Left ventricle myocardium superior (tissue), 1 donor: Measurements from ENCODE around the gene DIO2. TPM values are rescaled to one million over a fixed set of nuclear protein-coding genes. Genes with fewer than 3 reads are reported as not detected.

Experiments used
- ATAC-seq: fragments of 200-7000 bp; cut with Tn5 transposase; one replicate; pipeline ENCODE4 v1.9.1; 2020; ENCODE audit warnings: mild to moderate bottlenecking, moderate library complexity
- DNase-seq: peaks from one replicate; pipeline ENCODE4 v3.0.0-alpha.2; 2020
- intact Hi-C: fragments of 100-400 bp; cut with micrococcal nuclease; formaldehyde crosslinking; loops from one replicate; pipeline ENCODE4 v1.11.0; 2022
- long read RNA-seq: library from polyadenylated mRNA; unstranded; transcript quantifications from one replicate; pipeline ENCODE4 v2.0.0, GENCODE V29; 2021
- total RNA-seq: library from RNA; stranded (reverse); fragmentation: NEBNext Ultra II Directional; extraction: Animal tissue kit (Norgen Biotek cat#: 25700); gene quantifications from one replicate; pipeline ENCODE4 v1.2.1, GENCODE V29; 2021
- donor health status: DM: no; HTN: yes; CAD: no; lungs with severe emphysema.

DIO2 gene
- 7.2 TPM for total RNA-seq
- long read RNA-seq, full-length matches to known transcripts, result 1 of 3 reads
- long read RNA-seq, partial matches to known transcripts, result 0 of 3 reads
- long read RNA-seq, other reads (novel, unspliced or antisense), result 2 of 3 reads

DNA sequence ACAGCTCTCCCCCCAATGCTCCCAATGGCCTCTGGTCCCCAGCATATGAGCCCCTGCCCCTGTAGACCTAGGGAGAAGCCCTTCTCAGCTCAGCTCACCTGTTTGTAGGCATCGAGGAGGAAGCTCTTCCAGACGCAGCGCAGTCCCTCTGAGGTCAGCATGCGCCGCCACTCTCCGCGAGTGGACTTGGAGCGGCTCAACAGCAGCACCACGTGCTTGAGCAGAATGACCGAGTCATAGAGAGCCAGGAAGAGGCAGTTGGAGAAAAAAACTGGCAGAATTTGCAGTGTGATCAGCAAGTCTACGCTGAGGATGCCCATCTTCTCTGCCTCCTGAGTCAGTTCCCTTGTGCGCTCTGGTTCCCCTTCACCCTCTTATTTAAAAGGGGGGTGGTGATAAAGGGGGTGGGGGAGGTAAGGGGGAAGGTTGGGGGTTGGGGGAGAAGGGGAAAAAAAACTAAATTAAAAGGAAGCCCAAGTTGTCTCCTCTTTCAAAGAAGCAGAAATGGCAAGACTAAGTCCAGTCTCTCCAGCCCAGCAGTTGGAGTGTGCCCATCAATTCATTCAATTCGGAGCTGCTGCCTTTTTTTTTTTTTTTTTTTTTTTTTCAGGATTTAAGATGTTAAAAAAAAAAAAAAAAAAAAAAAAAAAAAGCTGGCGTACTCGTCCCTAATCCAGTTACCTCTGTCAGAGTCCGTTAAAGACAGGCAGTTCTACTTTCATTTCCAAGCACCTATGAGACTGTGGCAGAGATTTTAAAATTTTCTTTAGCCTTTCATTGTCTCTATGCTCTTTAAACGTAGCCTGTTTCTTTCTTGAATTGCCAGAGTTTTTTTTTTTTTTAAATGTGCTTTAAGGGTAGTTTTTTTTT lies at the start of gene DIO2:
Gene DIO2 (minus strand): TSS at position 352 of the 870 bp plus-strand sequence. CDS start 32 bp downstream, at position 320.
- DNase-seq, result peak; percentile 77
- ATAC-seq, result peak; percentile 84
- intact Hi-C loops, result no loop called here

DNA sequence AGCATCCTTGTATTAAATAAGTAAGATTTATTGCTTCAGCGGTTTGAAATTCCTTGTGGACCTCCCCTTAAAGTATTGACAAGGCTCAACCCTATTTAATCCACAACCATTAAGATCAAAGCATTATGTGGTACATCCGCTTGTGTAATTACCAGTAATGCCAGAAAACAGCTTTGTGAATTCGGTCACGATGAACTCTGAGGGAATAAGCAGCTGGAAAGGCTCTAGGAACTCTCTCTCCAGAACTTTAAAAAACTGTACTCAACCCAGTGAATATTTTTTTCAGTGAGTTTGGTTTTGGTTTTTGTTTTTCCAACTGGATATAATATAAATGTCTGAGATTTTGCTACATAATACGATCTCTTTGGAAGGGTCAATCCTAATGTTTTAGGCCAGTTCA lies 49.3 kb upstream of the DIO2 start:
- no peak for DNase-seq
- ATAC-seq, result peak; percentile 86
- intact Hi-C loops, result no loop called here

DNA sequence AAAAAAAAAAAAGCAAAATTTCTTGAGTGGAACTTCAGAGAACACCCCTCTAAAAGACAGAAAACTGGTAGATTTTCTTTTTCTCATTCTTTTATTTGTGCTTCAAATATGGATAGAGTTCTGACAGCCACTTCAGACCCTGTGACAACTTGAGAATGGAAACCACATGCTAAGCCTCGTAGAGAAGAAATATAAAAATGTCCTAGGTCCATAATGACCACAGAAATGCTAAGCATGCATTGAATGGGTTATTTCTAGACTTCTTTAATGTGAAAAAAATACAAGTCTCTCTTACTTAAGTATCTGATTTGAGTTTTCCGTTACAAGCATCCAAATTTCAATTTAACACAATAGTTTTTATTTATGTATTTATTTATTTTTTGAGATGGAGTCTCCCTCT lies 28.3 kb upstream of the DIO2 start:
- ATAC-seq, result no peak
- DNase-seq, result no peak
- intact Hi-C loops, result no loop called here

DNA sequence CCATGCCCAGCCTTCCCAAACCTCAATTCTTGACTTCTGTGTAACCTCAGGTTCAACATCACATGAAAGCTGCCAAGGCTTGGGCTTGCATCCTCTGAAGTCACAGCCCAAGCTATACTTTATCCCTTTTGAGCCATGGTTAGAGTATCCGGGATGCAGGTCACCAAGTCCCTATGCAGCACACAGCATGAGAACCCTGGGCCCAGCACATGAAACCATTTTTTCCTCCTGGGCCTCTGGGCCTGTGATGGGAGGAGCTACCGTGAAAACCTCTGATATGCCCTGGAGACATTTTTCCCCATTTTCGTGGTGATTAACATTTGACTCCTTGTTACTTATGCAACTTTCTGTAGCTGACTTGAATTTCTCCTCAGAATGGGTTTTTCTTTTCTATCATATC lies 25.8 kb upstream of the DIO2 start:
- intact Hi-C loops, result no loop called here
- ATAC-seq, result no peak
- no peak for DNase-seq

DNA sequence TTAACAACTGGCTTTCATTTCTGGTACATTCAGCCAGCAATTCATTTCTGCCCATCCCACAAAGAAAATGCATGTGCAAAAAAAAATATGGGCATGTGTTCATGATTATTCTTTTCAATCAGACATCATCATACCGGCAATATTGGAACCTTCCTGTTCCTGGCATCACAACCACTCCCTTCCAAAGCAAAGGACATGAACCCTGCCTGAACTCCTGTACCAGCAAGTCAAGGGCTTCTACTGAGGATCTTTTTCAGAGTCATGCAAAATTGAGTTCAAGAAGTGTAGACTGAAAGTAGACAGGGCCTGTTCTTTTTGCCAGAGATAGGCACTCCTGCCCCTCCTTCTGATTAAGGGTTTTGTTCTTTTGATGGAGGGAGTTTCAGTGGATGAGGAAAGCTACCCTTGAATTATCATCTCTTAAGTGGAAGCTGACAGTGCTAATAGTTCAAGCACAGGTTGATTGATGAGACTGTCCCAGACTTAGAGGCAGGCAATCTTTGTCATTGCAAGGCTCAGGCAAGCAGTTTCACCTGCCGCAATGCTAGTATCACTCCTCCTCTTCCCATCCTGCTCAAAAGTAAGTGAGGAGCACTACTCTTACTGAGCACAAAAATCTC lies 22.3 kb upstream of the DIO2 start:
- no peak for DNase-seq
- no peak for ATAC-seq
- intact Hi-C loops, result no loop called here

DNA sequence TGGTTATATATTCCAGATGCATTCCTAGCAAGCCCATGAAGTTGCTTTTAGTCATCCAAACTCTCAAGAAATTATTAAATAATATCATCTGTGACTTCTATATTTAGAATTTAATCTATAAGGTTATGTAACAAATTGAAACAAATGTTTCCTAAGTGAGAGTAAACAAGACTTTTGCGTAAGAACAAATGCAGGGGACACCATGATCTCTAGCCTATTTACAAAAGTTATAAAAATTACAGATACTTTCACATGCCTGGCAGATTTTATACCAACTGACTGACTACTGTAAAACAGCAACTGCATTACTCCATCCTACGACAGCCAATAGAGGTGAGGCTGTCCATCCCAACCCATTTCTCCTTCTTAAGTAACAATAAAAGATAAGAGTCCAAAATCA lies 20.4 kb upstream of the DIO2 start:
- DNase-seq (no peak), ATAC-seq (no peak)
- intact Hi-C loops, result no loop called here

DNA sequence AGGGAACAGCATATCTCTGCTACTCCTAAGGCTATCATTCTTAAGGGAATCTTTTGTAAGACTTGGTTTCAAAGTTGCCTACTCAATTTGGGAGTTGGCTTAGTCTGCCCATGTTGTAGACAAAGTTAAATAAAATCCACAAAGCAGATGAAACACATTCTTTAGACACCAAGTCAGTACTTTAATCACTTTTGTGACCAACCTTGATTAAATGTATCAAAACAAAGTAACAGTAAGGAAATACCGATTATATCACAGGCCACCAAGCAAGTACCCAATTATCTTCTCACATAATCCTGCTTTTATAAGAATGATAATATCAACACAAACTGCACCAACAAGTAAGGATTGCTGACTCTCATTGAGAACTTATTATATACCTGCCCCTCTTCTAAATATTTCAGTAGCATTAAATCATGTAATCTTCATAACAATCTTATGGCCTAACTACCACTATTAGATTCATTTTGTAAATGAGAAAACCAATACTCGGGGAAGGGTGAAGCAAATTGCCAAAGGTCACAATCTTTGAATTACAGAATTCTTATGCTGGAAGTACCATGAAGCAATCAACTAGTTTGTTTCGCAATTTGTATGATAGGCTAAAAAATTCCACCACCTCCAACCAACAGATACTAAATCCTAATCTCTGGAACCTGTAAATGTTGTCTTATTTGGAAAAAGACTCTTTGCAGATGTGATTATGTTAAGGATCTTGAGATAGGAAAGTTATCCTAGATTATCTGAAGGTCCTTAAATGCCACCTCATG lies 12.6 kb upstream of the DIO2 start:
- no peak for ATAC-seq
- intact Hi-C loops, result no loop called here
- DNase-seq, result no peak

DNA sequence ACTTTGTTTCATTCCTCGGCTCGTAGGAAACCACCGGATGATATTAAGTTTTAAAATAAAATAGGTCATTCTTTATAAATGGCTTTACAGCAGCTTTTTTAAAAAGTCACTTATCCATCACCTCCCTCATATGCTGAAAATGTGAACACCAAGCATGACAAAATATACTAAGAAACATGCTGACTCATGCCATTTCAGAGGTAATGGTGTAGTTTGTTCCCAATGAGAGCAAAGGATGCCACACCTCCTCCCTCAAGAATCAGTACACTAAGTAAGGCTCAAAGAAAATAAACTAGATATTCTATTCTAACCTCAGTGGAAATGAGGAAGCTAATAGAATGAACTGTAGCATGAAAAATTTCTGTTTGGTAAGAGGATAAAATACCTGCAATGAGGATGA lies 5.5 kb upstream of the DIO2 start:
- DNase-seq (no peak), ATAC-seq (no peak)
- intact Hi-C loops, result no loop called here

DNA sequence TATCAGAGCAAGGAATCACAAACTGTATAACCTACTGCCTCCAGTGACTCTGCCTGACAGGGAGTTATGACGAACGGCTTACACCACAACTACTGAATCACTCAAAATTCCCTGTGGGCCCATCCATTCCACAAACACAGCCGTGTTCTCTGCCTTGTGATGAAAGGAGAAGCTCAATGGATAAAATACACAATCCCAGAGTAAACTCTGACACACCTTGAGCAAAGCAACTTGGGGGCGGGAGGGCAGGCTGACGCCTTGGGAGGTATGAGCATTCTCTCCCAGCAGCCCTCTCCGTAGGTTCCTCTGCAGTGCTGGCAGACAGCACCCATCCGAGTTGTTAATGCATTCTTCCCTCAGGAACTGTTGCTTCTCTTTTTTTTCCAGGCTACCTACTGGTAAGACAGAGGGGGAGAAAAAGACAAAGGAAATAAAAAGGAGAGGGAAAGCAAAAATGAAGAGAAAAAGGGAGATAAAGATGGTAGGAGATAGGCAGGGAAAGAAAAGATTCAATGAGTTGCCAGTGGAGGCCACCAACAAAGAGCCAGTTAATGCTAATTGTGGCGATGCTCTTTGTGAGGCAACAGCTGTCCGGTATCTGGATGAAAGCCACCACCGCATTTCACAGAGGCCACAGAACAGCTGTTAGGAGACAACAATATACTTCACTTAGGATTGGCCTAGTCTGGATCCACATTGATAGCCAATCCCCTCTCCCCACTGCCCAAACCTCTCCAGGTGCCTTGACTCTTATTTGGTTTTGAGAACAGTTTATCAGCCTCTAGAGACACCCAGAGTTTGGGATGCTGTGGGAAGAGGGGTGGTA lies 4.7 kb upstream of the DIO2 start:
- ATAC-seq, result peak; percentile 82
- intact Hi-C loops, result no loop called here

DNA sequence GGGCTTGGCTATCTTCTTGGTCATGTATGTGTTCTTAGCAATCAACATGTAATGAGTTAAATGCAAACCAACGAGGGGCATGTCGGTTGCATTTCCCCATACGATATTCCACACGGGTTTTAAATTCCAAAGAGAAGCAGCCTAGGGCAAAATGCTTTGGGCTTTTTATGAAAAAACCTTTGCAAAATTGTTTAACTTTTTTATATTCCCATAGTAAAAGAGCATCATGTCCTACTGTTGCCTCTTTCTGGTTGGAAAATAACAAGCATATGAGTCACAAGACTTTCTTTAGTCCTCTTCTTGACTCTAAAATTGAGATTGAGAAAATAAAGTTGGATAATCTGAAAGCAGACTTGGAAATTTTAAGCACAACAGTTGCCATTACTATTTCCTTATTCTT lies 3.8 kb upstream of the DIO2 start:
- intact Hi-C loops, result no loop called here
- no peak for ATAC-seq
- DNase-seq, result no peak

More for the DNA sequence above, 4.7 kb upstream of the DIO2 start:
- peak; percentile 60 for DNase-seq

DNA sequence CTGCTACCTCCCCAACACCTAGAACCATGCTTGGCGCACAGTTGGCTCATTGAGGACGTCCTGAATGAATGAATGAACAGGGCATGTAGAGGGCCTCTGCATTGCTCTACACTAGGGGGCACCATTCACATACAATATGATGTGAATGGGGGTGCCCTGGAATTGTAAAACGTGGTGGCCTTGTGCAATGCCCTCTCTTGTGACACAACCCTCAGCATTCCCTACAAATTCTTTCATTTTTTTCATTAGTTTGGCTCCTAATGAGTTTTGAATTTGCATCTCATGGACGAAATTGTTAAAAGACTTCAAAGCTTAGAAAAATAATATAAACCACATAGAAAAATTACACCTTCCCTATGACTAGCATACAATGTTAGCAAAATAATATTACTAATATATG lies 2.3 kb upstream of the DIO2 start:
- DNase-seq (no peak), ATAC-seq (no peak)
- intact Hi-C loops, result no loop called here

DNA sequence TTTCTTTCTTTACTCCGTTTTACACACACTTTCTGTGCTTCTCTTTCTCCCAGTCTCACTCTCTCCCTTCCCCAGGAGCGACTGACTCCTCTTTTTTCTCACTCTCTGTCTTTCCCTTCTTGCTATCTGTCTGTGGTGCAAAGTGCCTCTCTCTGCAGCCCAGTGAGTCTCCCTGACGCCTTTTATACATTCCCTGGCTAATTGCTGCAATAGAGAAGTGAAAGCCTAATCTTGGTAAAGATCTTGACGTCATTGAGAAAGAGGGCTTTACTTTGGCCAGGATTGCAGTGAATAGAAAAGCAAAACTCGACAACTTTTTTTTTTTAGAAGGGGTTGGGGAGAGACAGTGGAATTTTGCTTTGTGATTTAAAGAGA lies 706 bp upstream of the DIO2 start:
- intact Hi-C loops, result no loop called here
- ATAC-seq (peak; percentile 20), DNase-seq (no peak)

DNA sequence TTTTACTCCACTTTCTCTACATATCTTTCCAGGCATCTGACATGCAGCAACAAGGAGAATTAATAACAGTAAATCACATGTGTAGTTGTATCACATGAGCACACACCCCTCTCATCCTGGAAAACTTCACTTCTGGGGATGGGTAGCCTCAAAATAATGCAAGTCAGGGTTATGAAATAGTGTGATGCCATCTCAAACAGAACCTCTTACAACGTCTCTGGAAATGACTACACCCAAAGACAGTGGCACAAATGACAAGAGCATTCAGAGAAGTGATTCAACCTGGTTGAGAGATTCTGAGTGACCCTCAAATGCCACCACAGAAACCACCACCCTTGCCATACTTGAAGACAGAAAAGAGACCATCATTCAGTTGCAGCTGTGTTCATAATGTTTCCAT lies 2.8 kb downstream of the DIO2 start:
- no peak for DNase-seq
- ATAC-seq, result no peak
- intact Hi-C loops, result no loop called here

DNA sequence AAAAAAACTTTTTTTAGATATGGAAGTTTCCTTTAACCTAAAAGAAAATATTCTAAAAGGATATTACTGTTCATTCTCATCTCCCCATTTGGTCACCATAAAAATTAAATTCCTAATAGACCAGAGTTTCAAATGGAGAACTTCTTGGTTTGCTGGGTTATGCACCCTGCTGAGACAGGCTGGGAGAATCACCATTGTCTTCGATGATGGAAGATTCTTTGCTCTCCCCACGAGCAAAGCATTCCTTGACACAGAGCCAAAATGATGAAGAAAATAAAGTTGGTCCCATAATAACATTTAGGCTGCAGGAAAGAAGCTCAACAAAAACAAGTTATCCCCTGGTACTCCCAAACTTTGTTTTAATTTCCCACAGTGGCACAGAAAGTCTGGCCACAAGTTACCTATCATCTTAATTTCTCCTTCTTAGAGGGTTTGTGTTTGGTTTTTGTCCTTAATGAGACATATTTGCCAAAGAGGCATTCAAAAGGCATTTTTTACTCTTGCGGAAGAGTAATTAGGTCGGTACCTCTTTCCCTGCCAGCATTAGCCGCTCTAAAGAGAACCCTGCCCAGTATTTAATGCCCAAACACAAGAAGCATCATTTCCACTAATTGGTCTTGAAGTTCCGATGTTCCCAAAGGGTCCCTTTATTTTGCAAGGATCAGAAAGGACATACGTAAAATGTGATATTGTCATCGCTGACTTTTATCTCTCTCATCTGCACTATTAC lies 4.8 kb downstream of the DIO2 start:
- DNase-seq, result no peak
- no peak for ATAC-seq
- intact Hi-C loops, result no loop called here

DNA sequence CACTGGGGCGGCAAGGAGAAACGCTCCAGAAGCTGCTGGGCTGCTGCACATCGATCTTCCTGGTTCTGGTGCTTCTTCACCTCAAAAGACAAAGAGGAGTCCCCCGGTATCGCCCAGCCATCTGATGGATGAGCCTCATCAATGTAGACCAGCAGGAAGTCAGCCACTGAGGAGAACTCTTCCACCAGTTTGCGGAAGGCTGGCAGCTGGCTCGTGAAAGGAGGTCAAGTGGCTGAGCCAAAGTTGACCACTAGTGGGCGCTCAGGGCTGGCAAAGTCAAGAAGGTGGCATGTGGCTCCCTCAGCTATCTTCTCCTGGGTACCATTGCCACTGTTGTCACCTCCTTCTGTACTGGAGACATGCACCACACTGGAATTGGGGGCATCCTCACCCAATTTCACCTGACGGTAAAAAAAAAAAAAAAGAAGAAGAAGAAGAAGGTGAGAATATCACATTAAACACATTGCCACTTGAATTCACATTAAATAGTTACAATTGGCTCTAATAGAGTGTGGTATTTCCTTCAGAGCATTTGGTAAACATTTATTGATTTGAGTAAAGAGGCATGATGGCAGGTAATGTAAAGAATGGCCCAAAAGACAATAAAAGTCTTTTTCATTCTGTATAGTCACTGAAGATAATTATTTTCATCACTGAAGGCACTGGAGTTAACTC lies 8.3 kb downstream of the DIO2 start:
- no peak for ATAC-seq
- no peak for DNase-seq
- intact Hi-C loops, result no loop called here

DNA sequence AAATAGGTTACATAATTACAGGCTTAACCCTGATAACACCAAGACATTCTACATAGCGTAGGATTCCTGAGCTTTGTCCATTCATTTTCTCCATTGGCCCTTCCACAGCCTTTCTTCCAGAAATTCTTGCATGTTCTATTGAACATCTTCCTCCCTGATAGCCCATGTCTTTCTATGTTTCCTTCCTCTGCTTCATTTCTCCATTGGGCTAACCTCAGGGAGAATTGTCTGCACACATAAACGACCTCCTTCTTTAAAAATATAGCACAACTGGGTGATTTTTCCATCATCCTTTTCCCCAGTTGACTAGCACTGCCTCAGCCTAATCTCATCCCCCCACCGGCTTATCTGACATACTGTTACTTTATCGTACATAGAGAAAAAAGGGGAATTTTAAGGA lies 11.2 kb downstream of the DIO2 start:
- no peak for DNase-seq
- intact Hi-C loops, result no loop called here
- ATAC-seq, result no peak

DNA sequence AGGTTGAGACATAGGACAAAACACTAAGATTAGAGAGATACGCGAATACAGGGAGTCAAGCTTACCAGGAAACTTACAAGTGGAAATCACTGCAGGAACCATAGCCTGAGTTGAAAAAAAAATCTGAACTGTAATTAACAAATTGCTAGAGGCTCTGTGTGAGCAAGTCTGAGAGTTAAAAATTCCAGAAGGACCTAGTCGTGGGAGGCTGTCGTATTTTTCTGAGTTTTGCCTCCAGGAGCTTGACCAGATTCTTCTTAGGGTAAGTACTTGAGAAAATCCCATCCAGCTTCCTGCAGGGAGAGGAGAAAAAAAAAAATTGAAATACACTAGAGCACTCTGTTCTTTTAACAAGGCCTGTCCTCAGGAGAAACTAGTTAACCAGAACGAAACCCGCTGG lies 22.7 kb downstream of the DIO2 start:
- ATAC-seq, result no peak
- DNase-seq, result no peak
- intact Hi-C loops, result no loop called here

DNA sequence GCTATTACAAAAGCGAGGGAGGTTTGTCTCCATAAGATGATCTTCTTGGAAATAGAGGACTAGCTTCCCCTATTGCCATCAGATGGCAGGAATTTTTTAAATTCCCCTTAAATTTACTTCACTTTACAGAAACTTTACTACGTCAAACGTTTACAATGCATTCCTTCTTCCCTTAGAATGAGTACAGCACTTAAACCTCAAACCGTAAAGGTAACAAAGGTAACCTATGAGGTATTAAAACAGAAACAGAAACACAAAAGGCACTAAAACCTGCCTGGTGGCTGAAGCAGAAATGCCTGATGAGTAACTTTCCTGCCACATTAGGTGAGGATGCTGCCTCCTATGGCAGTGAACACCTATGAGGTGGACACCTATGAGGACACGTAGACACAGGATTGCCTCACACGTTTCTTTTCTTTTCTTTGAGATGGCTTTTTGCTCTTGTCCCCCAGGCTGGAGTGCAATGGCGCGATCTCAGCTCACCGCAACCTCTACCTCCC lies 25.0 kb downstream of the DIO2 start:
- intact Hi-C loops, result no loop called here
- ATAC-seq (no peak), DNase-seq (no peak)
